OCI-LY1 (cell line): ENCODE results near the gene TMEM233.
"Not testable (repeated sequence)": the region's sequence is repeated elsewhere in the genome, so short reads cannot be mapped to it uniquely, and the experiment has no call there.

ENCODE experiments used
- H2AFZ ChIP-seq: fragments of 200-600 bp; sonication (generic), shearing (Covaris generic); 2 replicates; pipeline ENCODE4 v1.6.0; 2014; ENCODE audit warnings: antibody characterized with exemption, mild to moderate bottlenecking, low read length
- H3F3A ChIP-seq: fragments of 200-600 bp; sonication (generic), shearing (Covaris generic); 2 replicates; pipeline ENCODE4 v1.6.0; 2014; ENCODE audit warnings: mild to moderate bottlenecking, antibody characterized with exemption, low read length, moderate library complexity; ENCODE audit not compliant: insufficient read depth
- H3K27ac ChIP-seq: fragments of 200-600 bp; sonication (generic); 2 replicates; pipeline ENCODE4 v1.5.1; 2014; ENCODE audit warnings: low read length, mixed run types, mild to moderate bottlenecking, low read depth; ENCODE audit not compliant: poor library complexity, severe bottlenecking
- H3K27me3 ChIP-seq: fragments of 200-600 bp; sonication (generic); 2 replicates; pipeline ENCODE4 v1.6.0; 2014; ENCODE audit warnings: antibody characterized with exemption, mild to moderate bottlenecking, low read length, moderate library complexity; ENCODE audit not compliant: insufficient read depth
- H3K36me3 ChIP-seq: fragments of 200-600 bp; sonication (generic); 2 replicates; pipeline ENCODE4 v1.6.1; 2014; ENCODE audit warnings: mild to moderate bottlenecking, antibody characterized with exemption, low read length, moderate library complexity, mixed read lengths; ENCODE audit not compliant: insufficient read depth
- H3K4me1 ChIP-seq: fragments of 200-600 bp; sonication (generic); 2 replicates; pipeline ENCODE4 v1.5.1; 2014; ENCODE audit warnings: mild to moderate bottlenecking, low read length, moderate library complexity; ENCODE audit not compliant: insufficient read depth, severe bottlenecking
- H3K4me2 ChIP-seq: fragments of 200-600 bp; sonication (generic), shearing (Covaris generic); 2 replicates; pipeline ENCODE4 v1.6.1; 2014; ENCODE audit warnings: low read length
- H3K4me3 ChIP-seq: fragments of 200-600 bp; sonication (generic); 2 replicates; pipeline ENCODE4 v1.5.1; 2014; ENCODE audit warnings: low read length, low read depth, mild to moderate bottlenecking, mixed read lengths; ENCODE audit not compliant: poor library complexity, severe bottlenecking
- H3K79me2 ChIP-seq: fragments of 200-600 bp; shearing (Covaris generic); 2 replicates; pipeline ENCODE4 v1.6.1; 2016; ENCODE audit warnings: mixed run types, low read length, mixed read lengths; ENCODE audit not compliant: insufficient read depth
- H3K9ac ChIP-seq: fragments of 200-600 bp; sonication (generic), shearing (Covaris generic); 2 replicates; pipeline ENCODE4 v1.6.1; 2014; ENCODE audit warnings: mild to moderate bottlenecking, low read length, mixed read lengths
- H3K9me2 ChIP-seq: fragments of 200-600 bp; sonication (generic), shearing (Covaris generic); 2 replicates; pipeline ENCODE4 v1.6.1; 2014; ENCODE audit warnings: low read depth, mild to moderate bottlenecking, low read length, mixed read lengths
- H3K9me3 ChIP-seq: fragments of 200-600 bp; shearing (Covaris generic); 2 replicates; pipeline ENCODE4 v1.6.1; 2014; ENCODE audit warnings: low read length, mixed read lengths
- H4K20me1 ChIP-seq: fragments of 200-600 bp; sonication (generic), shearing (Covaris generic); 2 replicates; pipeline ENCODE4 v1.6.0; 2016; ENCODE audit warnings: mild to moderate bottlenecking, low read length; ENCODE audit not compliant: insufficient read depth
- CTCF ChIP-seq: fragments of 200-600 bp; sonication (generic), shearing (Covaris generic); IDR thresholded peaks from 2 replicates; pipeline ENCODE4 v1.5.1; 2017; ENCODE audit warnings: mild to moderate bottlenecking, antibody characterized with exemption, low read length, moderate library complexity, mixed read lengths
- EZH2 ChIP-seq: fragments of 200-600 bp; sonication (generic), shearing (Covaris generic); IDR thresholded peaks from 2 replicates; pipeline ENCODE4 v1.8.0; 2017; ENCODE audit warnings: borderline replicate concordance, mixed run types, mild to moderate bottlenecking, antibody characterized with exemption, low read length, moderate library complexity, mixed read lengths

Gene TMEM233

DNA sequence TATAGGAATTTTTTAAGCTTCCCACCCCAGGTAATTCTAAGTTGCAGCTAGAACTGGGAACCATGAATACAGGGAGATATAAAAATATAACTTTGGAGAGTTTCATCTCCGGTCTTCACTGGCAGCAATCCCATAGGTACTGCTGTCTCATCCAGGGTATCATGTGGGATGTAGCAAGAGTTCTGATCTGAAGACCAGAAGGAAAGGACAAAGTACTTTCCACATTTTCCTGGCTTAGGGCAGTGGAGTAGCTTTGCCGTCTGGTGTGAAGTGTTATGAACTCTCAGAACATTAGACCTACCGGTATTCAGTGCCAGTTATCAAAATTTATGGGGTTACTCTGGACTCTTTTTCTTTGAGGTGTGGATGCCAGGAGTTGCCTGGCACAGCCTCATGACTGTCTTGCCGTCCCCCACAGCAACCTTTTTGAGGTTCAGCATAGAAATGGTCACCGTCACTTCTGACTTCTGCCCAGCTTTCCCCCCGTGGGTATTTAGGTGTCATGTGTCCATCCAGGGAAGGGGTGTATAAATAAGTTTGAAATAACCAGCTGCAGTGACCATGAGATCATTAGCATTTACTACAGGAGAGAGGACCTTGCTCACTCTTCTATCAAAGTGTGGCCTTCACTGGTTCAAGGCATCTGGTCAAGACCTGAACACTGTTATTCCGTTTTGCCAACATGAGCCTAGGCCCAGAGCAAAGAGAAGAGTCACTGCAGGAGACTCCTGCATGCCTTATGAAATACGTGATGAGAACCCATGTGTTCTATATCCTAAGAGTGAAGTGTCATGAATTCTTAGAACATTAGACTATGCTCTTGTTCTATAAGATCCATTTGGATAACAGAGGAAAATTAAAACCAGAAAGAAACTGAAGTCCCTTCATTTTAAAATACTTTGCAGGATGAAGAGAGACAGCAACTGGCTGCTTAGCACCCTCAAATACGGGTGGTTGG is 22.2 kb downstream of the TMEM233 start:
- no peaks in the 10 kb centered on the region for H3K27me3 ChIP-seq
- H3K9ac ChIP-seq: no peak overlapping the region
- no peaks in the 10 kb centered on the region for H4K20me1 ChIP-seq
- no peak overlapping the region for H3K4me2 ChIP-seq
- no peaks in the 10 kb centered on the region for H3F3A ChIP-seq
- no peak overlapping the region for H3K27ac ChIP-seq
- TF ChIP-seq CTCF: no peak
- no peak for TF ChIP-seq EZH2
- H3K9me2 ChIP-seq: no peaks in the 10 kb centered on the region
- H3K36me3 ChIP-seq: no peaks in the 10 kb centered on the region
- no peak overlapping the region for H3K4me3 ChIP-seq
- H3K9me3 ChIP-seq: no peaks in the 10 kb centered on the region
- no peaks in the 10 kb centered on the region for H3K4me1 ChIP-seq
- no peak overlapping the region for H2AFZ ChIP-seq
- H3K79me2 ChIP-seq: no peaks in the 10 kb centered on the region

DNA sequence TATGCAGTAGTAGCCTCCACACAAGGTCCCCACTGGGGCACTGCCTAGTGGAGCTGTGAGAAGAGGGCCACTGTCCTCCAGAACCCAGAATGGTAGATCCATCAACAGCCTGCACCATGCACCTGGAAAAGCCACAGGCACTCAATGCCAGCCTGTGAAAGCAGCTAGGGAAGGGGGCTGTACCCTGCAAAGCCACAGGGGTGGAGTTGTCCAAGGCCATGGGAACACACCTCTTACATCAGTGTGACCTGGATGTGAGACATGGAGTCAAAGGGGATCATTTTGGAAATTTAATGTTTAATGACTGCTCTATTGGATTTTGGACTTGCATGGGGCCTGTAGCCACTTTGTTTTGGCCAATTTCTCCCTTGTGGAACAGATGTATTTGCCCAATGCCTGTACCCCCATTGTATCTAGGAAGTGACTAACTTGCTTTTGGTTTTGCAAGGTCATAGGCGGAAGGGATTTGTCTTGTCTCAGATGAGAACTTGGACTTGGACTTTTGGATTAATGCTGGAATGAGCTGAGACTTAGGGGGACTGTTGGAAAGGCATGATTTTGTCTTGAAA is 24.8 kb downstream of the TMEM233 start:
- H3K79me2 ChIP-seq, H3K9me3 ChIP-seq, H3K4me2 ChIP-seq, H3K9ac ChIP-seq, H3K4me1 ChIP-seq, H4K20me1 ChIP-seq, H3K27me3 ChIP-seq, H3K9me2 ChIP-seq, H3K36me3 ChIP-seq, H2AFZ ChIP-seq, H3F3A ChIP-seq, H3K27ac ChIP-seq, H3K4me3 ChIP-seq: not testable (repeated sequence)

DNA sequence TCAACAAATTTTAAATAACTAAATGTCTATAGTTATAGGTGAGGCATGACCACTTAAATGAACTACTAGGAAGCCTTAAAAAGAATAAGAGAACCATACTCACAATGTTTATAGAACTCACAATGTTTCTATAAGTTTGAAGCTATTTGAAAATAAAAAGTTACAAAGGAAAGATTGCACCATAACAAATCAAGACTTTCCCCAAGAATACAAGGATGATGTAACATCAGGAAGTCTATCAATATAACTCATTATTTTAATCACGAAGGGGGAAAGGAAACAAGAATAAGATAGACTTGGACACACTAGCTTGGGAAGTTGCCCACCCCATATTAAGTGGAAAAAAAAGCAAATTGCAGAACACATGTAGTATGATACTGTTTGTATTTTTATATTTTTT is 26.9 kb downstream of the TMEM233 start:
- Histone ChIP-seq H3K4me1 (no peaks in the 10 kb centered on the region), H3K4me3 (no peak overlapping the region), H4K20me1 (no peaks in the 10 kb centered on the region), H3F3A (no peaks in the 10 kb centered on the region), H3K9ac (no peak overlapping the region), H3K79me2 (no peaks in the 10 kb centered on the region), H3K9me3 (no peaks in the 10 kb centered on the region), H3K4me2 (no peak overlapping the region), H3K27ac (no peak overlapping the region), H3K27me3 (no peaks in the 10 kb centered on the region), H3K9me2 (no peaks in the 10 kb centered on the region), H3K36me3 (no peaks in the 10 kb centered on the region), H2AFZ (no peak overlapping the region)
- TF ChIP-seq EZH2: no peak
- TF ChIP-seq CTCF: no peak
